Chondrocyte (in vitro differentiated cells): ENCODE data around the gene ITGA7. TPM values are rescaled to one million over a fixed set of nuclear protein-coding genes. Genes with fewer than 3 reads are reported as not detected.

Experiments used
- DNase-seq: peaks from one replicate; pipeline ENCODE4 v3.0.0; 2021; ENCODE audit warnings: mixed read lengths, low spot score
- H3K27ac Mint-ChIP-seq: one replicate; pipeline ENCODE4 v1.8.0; 2021; ENCODE audit warnings: mild to moderate bottlenecking, moderate library complexity, mixed read lengths; ENCODE audit not compliant: unreplicated experiment
- H3K27me3 Mint-ChIP-seq: 2 replicates; pipeline ENCODE4 v1.8.0; 2021; ENCODE audit warnings: low read depth, mixed read lengths
- H3K36me3 Mint-ChIP-seq: 2 replicates; pipeline ENCODE4 v1.8.0; 2021; ENCODE audit warnings: low read depth, mixed read lengths
- H3K4me1 Mint-ChIP-seq: 2 replicates; pipeline ENCODE4 v1.8.0; 2021; ENCODE audit warnings: low read depth, mild to moderate bottlenecking, mixed read lengths
- H3K4me3 Mint-ChIP-seq: one replicate; pipeline ENCODE4 v1.8.0; 2021; ENCODE audit warnings: mild to moderate bottlenecking, moderate library complexity, mixed read lengths; ENCODE audit not compliant: unreplicated experiment
- H3K9me3 Mint-ChIP-seq: 2 replicates; pipeline ENCODE4 v1.8.0; 2021; ENCODE audit warnings: low read depth, mixed read lengths
- total RNA-seq: library from RNA; stranded (reverse); gene quantifications from 3 replicates; pipeline ENCODE4 v1.2.1, GENCODE V29; 2021
- TF ChIP-seq, protein P1 (sequence below): fragments of 200-600 bp; sonication (generic); IDR thresholded peaks from 2 replicates; pipeline ENCODE4 v1.5.0; 2021; ENCODE audit warnings: antibody characterized with exemption, mild to moderate bottlenecking, moderate library complexity

ITGA7 gene
- total RNA-seq, 1 donor from 2014 or later: 31.6 TPM

DNA sequence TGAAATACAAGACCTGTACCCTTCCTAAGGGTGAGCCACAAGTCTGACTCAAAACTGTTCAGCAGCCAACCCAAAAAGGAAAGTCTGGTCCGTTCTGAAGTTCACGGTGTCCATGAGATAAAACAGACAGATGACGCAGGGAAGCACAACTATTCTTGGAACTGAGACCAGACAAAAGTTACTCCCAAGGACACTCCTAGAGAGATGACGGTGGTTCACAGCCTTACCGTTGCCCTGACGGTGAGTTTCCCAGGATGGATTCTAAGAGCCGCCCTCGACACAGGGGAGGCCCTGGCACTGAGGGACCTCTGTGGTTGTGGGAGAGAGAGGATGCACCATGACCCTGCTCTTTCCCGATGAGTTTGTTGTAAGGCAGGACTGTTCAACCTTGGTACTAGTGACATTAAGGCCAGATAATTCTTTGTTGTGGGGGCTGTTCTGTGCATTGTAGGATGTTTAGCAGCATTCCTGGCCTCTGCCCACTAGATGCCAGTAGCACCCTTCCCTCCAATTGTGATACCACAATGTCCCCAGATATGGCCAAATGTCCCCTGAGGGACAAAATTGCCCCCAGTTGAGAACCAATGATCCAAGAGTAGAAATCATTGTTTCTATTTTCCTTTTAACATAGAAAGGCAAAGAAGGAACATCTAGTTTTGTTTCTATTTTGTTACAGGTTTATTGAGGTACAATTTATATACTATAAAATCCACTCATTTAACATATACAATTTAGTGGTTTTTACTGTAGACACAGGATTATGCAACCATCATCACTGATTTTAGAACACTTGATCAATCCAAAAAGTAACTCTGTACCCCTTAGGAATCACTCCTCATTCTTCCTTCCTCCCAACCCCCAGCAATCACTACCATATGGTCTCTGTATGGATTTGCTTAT lies 48.0 kb downstream of the ITGA7 start:
- no peak overlapping the region for H3K4me3 Mint-ChIP-seq
- H3K27me3 Mint-ChIP-seq: peaks cover 22% of the 10 kb centered on the region
- H3K27ac Mint-ChIP-seq: no peak overlapping the region
- H3K9me3 Mint-ChIP-seq: no peaks in the 10 kb centered on the region
- H3K36me3 Mint-ChIP-seq: no peaks in the 10 kb centered on the region
- peaks cover 4% of the 10 kb centered on the region for H3K4me1 Mint-ChIP-seq
- TF ChIP-seq, protein P1, sequence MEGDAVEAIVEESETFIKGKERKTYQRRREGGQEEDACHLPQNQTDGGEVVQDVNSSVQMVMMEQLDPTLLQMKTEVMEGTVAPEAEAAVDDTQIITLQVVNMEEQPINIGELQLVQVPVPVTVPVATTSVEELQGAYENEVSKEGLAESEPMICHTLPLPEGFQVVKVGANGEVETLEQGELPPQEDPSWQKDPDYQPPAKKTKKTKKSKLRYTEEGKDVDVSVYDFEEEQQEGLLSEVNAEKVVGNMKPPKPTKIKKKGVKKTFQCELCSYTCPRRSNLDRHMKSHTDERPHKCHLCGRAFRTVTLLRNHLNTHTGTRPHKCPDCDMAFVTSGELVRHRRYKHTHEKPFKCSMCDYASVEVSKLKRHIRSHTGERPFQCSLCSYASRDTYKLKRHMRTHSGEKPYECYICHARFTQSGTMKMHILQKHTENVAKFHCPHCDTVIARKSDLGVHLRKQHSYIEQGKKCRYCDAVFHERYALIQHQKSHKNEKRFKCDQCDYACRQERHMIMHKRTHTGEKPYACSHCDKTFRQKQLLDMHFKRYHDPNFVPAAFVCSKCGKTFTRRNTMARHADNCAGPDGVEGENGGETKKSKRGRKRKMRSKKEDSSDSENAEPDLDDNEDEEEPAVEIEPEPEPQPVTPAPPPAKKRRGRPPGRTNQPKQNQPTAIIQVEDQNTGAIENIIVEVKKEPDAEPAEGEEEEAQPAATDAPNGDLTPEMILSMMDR: peak; percentile 74
- no peak for DNase-seq

DNA sequence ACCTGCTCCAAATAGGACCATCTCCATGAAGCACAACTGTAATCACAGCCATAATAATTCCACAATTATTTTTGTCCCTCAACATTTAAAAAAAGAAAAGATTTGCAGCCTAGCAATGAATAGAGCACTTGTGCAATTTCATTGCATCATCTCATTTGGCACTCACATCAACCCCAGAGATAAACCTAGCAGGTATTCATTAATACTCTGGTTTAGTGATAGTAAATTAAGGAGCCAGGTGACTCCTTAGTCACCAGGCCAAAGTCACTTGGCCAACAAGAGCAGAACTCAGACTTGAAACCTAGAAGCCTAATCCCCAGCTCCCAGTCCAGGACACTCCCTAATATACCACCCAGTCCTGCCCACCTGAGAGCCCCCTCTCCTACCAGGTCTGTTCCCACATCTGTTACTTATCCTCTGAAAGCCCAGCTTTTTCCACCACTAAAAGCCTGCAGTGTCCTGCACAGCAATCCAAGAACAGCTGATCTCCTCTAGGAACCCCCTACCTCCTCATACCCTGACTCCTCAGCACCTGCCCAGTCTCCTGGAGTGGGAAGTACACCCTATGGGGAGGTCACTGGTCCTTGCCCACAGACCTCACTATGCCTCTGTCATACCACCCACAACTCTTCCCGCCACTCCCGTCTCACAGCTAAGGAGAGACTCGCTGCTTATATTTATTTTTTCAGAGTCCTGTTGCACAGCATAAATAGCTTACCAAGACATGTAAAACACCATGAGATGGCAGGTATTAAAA lies 48.9 kb downstream of the ITGA7 start:
- TF ChIP-seq, protein P1: no peak
- Mint-ChIP-seq H3K27me3 (peaks cover 24% of the 10 kb centered on the region), H3K4me3 (no peak overlapping the region), H3K27ac (no peak overlapping the region), H3K9me3 (no peaks in the 10 kb centered on the region), H3K4me1 (peaks cover 4% of the 10 kb centered on the region), H3K36me3 (no peaks in the 10 kb centered on the region)
- no peak for DNase-seq

DNA sequence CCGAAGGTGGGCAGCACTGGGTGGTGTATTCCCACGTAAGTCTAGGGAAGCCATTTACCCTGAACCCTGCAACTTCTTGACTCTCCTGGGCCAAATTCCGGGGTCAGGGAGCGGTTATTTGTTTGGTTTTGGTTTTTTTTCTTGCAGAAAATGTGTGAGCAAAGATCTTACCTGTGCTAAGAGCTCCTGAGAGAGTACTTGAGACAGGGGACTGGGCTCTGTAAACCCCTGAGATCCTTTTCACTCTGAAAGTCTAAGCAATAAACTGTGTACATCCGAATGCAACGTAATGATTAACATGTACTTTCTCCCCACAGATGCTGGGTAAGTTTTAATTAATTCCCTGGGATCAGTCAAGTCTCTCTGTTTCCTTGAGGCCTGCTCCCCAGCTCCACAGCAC lies 49.5 kb downstream of the ITGA7 start:
- Mint-ChIP-seq H3K27ac (no peak overlapping the region), H3K9me3 (no peaks in the 10 kb centered on the region), H3K36me3 (no peaks in the 10 kb centered on the region), H3K4me1 (peaks cover 4% of the 10 kb centered on the region), H3K27me3 (peaks cover 24% of the 10 kb centered on the region), H3K4me3 (no peak overlapping the region)
- DNase-seq: no peak
- TF ChIP-seq, protein P1: no peak

DNA sequence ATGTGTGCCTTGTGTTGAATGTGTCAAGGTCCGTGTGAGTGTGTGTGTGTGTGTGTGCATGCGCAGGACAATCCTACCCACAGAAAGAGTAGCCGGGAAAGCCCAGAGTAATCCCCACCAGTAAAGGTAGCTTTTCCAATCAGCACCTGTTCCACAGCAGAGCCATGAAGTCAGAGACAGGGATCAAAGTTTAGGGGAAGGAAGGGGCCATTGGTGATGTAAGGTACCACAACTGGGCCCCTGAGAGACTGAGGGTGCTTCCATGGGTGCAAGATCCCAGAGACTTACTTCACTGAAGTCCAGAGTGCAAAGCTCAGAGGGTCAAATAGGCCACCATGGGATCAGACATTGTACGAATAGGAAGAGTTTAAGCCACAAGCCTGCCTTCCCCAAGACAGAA lies 50.5 kb downstream of the ITGA7 start:
- Mint-ChIP-seq H3K4me3 (no peak overlapping the region), H3K27me3 (peaks cover 23% of the 10 kb centered on the region), H3K36me3 (no peaks in the 10 kb centered on the region), H3K27ac (no peak overlapping the region), H3K4me1 (peaks cover 4% of the 10 kb centered on the region), H3K9me3 (no peaks in the 10 kb centered on the region)
- TF ChIP-seq, protein P1: no peak
- DNase-seq: no peak

DNA sequence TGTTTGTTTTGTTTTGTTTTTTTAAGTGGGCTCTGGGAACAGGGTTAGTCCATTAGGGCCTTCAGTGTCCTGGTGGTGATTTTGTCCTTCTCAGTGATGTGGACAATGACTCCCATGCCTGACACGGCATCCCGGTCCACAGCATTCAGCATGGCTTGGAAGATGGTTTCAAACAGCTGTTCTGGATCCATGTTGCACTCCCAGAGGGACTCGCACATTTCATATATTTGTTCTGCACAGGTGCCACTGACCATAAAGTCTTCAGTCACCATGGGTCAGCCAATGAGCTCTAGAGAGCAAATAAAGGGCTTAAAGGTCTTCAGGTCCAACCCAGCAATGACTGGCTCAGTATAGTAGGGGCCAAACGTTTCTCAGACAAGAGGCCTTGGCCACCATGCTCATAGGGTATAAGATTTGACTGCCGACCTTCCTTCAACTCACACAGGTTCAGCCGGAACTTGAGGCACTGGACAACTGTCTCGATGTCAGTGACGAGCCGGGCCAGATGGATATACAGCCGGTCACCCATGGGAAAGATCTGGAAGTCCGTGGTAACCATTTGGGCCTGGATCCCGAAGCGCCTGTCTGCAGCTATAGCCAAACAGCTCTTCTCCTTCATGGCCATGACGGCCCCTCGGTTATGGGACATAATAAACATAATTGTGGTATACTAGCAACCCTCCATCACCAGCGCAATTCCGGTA lies 53.0 kb downstream of the ITGA7 start:
- no peak for DNase-seq

More for the DNA sequence above, 53.0 kb downstream of the ITGA7 start:
- Mint-ChIP-seq H3K4me1 (peaks cover 4% of the 10 kb centered on the region), H3K9me3 (no peaks in the 10 kb centered on the region), H3K27ac (no peak overlapping the region), H3K36me3 (no peaks in the 10 kb centered on the region), H3K27me3 (peaks cover 21% of the 10 kb centered on the region), H3K4me3 (no peak overlapping the region)
- TF ChIP-seq, protein P1: no peak
